T47D (cell line): ENCODE measurements around the gene LRRC18.

ENCODE experiments used
- DNase-seq, 2 experiments: peaks; one replicate each; pipeline versions ENCODE4 v3.0.0 to v3.0.0-alpha.2; 2011 to 2012; ENCODE audit warnings: low read depth in 1 of 2, low spot score in 1 of 2
- JUND ChIP-seq: IDR thresholded peaks from 2 replicates; pipeline ENCODE4 v1.6.1; 2012; ENCODE audit warnings: low read depth
- in situ Hi-C: cut with HindIII; loops from 2 replicates; pipeline ENCODE4 v1.10.0; 2016; ENCODE audit warnings: low sequenced_read_pairs, low pct_unique_long_range_greater_than_20kb

Gene LRRC18

DNA sequence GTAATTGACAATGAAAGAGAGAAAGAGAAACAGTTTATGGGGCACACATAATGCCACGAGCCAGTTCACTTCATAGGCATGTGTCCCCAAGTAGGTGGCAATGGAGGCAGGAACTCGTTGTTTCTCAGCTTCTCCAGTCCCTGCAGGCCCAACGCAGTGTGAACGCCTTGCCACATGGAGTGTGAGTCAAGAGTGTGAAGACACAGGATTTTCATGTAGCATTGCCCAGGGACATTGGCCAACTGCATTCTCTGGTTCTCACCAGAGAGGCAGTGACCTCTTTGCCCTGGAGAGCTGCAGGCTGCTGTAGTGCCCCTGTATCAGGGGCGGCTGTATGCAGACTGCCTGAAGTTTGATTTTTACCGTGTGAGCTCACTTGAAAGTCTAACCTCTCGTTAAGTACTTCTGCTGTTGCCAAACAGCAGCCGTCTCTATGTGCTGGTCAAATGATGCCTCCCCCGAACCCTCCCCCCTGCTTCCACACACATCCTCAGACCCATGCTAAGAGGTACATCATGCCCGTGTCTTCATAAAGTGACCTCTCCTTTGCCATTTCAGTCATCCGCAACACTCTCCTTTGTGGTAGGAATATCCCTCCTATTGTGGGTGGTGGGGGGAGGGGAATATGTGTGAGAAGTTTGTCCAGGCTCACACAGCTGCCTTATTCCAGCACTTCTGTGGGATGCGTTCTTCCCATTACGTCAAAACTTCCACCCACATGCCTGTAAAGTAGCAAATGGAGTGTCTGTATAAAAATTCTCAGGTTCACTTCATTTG is 12.7 kb downstream of the LRRC18 start:
- TF ChIP-seq JUND, result no peak
- no peak for DNase-seq
- in situ Hi-C loops, result no loop called here

- DNase-seq, result no peak
- no peak for TF ChIP-seq JUND
- in situ Hi-C loops, result no loop called here
Measured at GRCh38 chr10:48926255-48926654, 13.4 kb downstream of the LRRC18 start.

- in situ Hi-C loops, result no loop called here
- no peak for DNase-seq
- no peak for TF ChIP-seq JUND
Measured at GRCh38 chr10:48924988-48925387, 14.7 kb downstream of the LRRC18 start.

- no peak for TF ChIP-seq JUND
- DNase-seq, result no peak
- in situ Hi-C loops, result no loop called here
Measured at GRCh38 chr10:48923748-48924147, 15.9 kb downstream of the LRRC18 start.

GRCh38 chr10:48913674-48914073 is 26.0 kb downstream of the LRRC18 start:
- in situ Hi-C loops, result no loop called here
- DNase-seq, result no peak
- TF ChIP-seq JUND, result no peak

- no peak for DNase-seq
- no peak for TF ChIP-seq JUND
- in situ Hi-C loops, result no loop called here
Measured at GRCh38 chr10:48910548-48910947, 29.1 kb downstream of the LRRC18 start.

DNA sequence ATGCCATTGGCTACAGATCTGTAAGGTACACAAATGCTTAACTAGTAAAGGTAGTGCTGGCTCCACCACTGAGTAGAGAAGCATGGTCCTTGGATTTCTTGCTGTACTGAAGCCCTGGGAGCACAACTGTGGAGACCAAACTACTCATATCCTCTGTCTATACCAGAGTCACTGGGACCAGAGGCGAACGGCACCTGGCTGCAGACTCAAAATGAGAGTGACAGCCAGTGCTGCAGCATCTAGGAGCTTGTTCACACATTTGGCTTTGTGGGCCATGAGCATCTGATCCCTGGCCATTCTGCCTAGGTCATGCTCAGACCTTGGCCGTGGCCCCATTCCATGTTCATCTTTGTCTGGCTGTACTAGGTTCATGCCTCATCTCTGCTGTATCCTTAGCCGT is 31.9 kb downstream of the LRRC18 start:
- TF ChIP-seq JUND, result no peak
- in situ Hi-C loops, result no loop called here
- no peak for DNase-seq

- in situ Hi-C loops, result no loop called here
- DNase-seq, result no peak
- no peak for TF ChIP-seq JUND
Measured at GRCh38 chr10:48906841-48907240, 32.8 kb downstream of the LRRC18 start.

GRCh38 chr10:48905311-48905710 is 34.3 kb downstream of the LRRC18 start:
- no peak for DNase-seq
- in situ Hi-C loops, result no loop called here
- no peak for TF ChIP-seq JUND

DNA sequence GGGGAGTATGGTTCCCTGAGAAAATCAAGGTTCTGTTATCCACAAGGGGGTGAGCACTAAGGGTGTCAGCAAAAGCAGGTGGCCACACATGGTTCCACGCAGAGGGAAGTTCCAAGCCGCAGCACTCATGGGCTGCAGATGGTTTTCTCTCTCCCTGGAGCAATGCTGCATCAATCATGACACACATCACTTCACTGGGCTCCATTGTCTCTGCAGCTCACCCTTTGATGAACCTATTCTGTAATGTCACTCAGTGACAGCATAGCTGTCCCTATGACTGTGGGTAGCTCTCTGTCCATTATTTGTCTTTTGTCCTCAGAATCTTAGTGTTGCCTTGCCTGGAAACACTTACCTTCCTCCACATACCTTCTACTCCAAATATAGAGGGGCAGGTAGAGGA is 34.8 kb downstream of the LRRC18 start:
- DNase-seq, result no peak
- in situ Hi-C loops, result no loop called here
- TF ChIP-seq JUND, result no peak

DNA sequence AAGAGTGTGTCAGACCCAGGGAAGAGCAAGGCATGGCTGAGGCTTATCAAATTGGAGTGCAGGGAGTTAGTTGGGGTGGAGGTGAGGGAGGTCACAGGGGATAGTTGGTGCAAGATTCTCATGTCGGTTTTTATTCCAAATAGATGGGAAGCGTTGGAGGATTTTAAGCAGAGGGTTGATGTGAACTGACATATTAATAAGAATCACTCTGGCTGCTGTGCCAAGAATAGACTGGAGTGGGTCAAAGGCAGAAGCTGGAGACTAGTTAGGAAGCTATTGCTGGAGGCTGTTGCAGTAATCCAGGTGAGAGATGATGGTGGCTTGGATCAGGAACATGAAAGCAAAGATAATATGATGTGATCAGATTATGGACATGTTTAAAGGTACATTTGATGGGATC is 36.5 kb downstream of the LRRC18 start:
- no peak for DNase-seq
- in situ Hi-C loops, result no loop called here
- TF ChIP-seq JUND, result no peak

- no peak for TF ChIP-seq JUND
- DNase-seq, result no peak
- in situ Hi-C loops, result no loop called here
Measured at GRCh38 chr10:48902096-48902495, 37.5 kb downstream of the LRRC18 start.

GRCh38 chr10:48901319-48901718 is 38.3 kb downstream of the LRRC18 start:
- no peak for TF ChIP-seq JUND
- peak; percentile 22 to 77 for DNase-seq
- in situ Hi-C loops, result no loop called here

DNA sequence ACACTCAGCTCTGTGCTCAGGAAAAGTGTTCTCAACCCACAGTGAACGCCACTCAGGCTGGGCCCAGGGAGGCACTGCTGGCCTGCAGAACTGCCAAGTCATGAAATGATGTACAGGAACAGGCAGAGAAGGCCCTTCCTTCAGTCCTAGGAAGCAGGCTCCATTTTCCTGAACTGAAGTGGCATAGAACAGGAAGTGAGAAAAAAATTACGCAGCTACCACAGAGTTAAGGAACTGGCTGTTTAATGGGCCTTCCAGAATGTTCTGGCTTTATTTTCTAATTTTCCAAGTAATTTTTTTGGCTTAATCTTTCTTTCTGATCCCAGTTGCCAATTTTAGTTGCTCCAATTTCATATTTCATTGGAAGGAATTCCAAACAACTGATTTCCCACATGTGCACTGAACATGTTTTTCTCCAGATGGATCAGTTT is 39.3 kb downstream of the LRRC18 start:
- no peak for TF ChIP-seq JUND
- in situ Hi-C loops, result no loop called here
- no peak for DNase-seq
